ENCODE measurements around the gene ERC2. TPM values are rescaled to one million over a fixed set of nuclear protein-coding genes. Genes with fewer than 3 reads are reported as not detected.

Gene ERC2
- polyA plus RNA-seq, 2 of the 4 experiments (the other 2 are of a cell fraction) = 0.16 TPM; not detected in 1

GRCh38 chr3:56205406-56205805, 262.9 kb downstream of the ERC2 start:
- WGBS (ENCODE audit: missing lambda C conversion rate) = 41% methylated on average over 3 of the region's 3 CpGs
- ATAC-seq (no peak), FAIRE-seq (no peak), DNase-seq (ENCODE audit: low read depth in 1 of 2, low spot score in 1 of 2) (no peak)
- ChIA-PET CTCF (no interaction called here), POLR2A (no interaction called here)
- H3K27ac ChIP-seq = no peak overlapping the region
- H3K9me3 ChIP-seq = no peaks in the 10 kb centered on the region
- TF ChIP-seq POLR2A (IDR thresholded peaks at IDR 0.05; ENCODE audit: low read length) (no peak), EHF (CRISPR knock-in tag; IDR thresholded peaks at IDR 0.05) (no peak), CEBPB (IDR thresholded peaks at IDR 0.05) (no peak)
- no peak overlapping the region for H3K4me2 ChIP-seq
- no peak overlapping the region for H3K4me3 ChIP-seq
- no peaks in the 10 kb centered on the region for H3K4me1 ChIP-seq

GRCh38 chr3:56202997-56203396, 265.3 kb downstream of the ERC2 start:
- Histone ChIP-seq H3K9me3 (no peaks in the 10 kb centered on the region), H3K27ac (no peak overlapping the region), H3K4me3 (no peak overlapping the region), H3K4me1 (no peaks in the 10 kb centered on the region), H3K4me2 (no peak overlapping the region)
- TF ChIP-seq HOXA7 (CRISPR knock-in tag; IDR thresholded peaks at IDR 0.05) (no peak), FOSL2 (IDR thresholded peaks at IDR 0.05) (no peak), FOSL2 (CRISPR knock-in tag; IDR thresholded peaks at IDR 0.05) (no peak), EHMT2 (IDR thresholded peaks at IDR 0.05; ENCODE audit: low read depth) (no peak), BHLHE40 (IDR thresholded peaks at IDR 0.05; ENCODE audit: low read depth, low read length) (no peak)
- DNase-seq (ENCODE audit: low read depth in 1 of 2, low spot score in 1 of 2) = no peak
- ChIA-PET POLR2A (no interaction called here), CTCF (no interaction called here)
- no peak for ATAC-seq
- no peak for FAIRE-seq
- WGBS (ENCODE audit: missing lambda C conversion rate) = 28% methylated on average over 4 of the region's 4 CpGs

- ChIA-PET POLR2A (no interaction called here), CTCF (no interaction called here)
- H3K4me2 ChIP-seq = no peak overlapping the region
- WGBS (ENCODE audit: missing lambda C conversion rate) = 84% methylated on average over 1 of the region's 1 CpG
- FAIRE-seq = no peak
- no peak for TF ChIP-seq PBX3 (IDR thresholded peaks at IDR 0.05)
- no peak for TF ChIP-seq RNF2 (IDR thresholded peaks at IDR 0.05; ENCODE audit: borderline replicate concordance, low read depth)
- no peak for TF ChIP-seq HES2 (IDR thresholded peaks at IDR 0.05)
- TF ChIP-seq USF2 (IDR thresholded peaks at IDR 0.05) = no peak
- no peak for TF ChIP-seq CBX8 (IDR thresholded peaks at IDR 0.05)
- no peak for TF ChIP-seq GATA3 (IDR thresholded peaks at IDR 0.05; ENCODE audit: borderline replicate concordance)
- TF ChIP-seq POLR2A (IDR thresholded peaks at IDR 0.05; ENCODE audit: low read length) = no peak
- no peak for TF ChIP-seq CTCF (IDR thresholded peaks at IDR 0.05)
- TF ChIP-seq RARB (CRISPR knock-in tag; IDR thresholded peaks at IDR 0.05) = no peak
- no peak for TF ChIP-seq POLR2AphosphoS2 (conservative IDR thresholded peaks at IDR 0.05; ENCODE audit: low read length)
- TF ChIP-seq TFCP2L1 (CRISPR knock-in tag; IDR thresholded peaks at IDR 0.05) = no peak
- no peak for TF ChIP-seq HOXA7 (CRISPR knock-in tag; IDR thresholded peaks at IDR 0.05)
- no peak for TF ChIP-seq RFX5 (IDR thresholded peaks at IDR 0.05)
- no peak for TF ChIP-seq REST (IDR thresholded peaks at IDR 0.05)
- no peak for TF ChIP-seq CHD2 (IDR thresholded peaks at IDR 0.05; ENCODE audit: low read length, partially characterized antibody)
- TF ChIP-seq NFE2L2 (conservative IDR thresholded peaks at IDR 0.05; ENCODE audit: low read length) = no peak
- no peak for TF ChIP-seq NPAS2 (CRISPR knock-in tag; IDR thresholded peaks at IDR 0.05; ENCODE audit: borderline replicate concordance)
- no peak for DNase-seq (ENCODE audit: low read depth in 1 of 2, low spot score in 1 of 2)
- no peaks in the 10 kb centered on the region for H3K4me1 ChIP-seq
- no peak overlapping the region for H3K27ac ChIP-seq
- no peaks in the 10 kb centered on the region for H3K9me3 ChIP-seq
- no peak for ATAC-seq
- H3K4me3 ChIP-seq = no peak overlapping the region
Observed at GRCh38 chr3:56201407-56201806, 266.9 kb downstream of the ERC2 start.
